Uterus (tissue), 2 donors: ENCODE data around the gene EIF4ENIF1.

ENCODE experiments used
- CTCF ChIP-seq, 4 experiments: fragments of 200-600 bp in 2 of 4; fragments of 450-650 bp in 2 of 4; sonication (generic) in 2 of 4; IDR thresholded peaks; one replicate each; pipeline ENCODE4 v1.5.1; 2016 to 2019; ENCODE audit warnings: antibody characterized with exemption in 4 of 4, mild to moderate bottlenecking in 2 of 4, moderate library complexity in 1 of 4
- POLR2A ChIP-seq, 2 donors: fragments of 450-650 bp; IDR thresholded peaks; one replicate each; pipeline ENCODE4 v1.6.1; 2016; ENCODE audit warnings: antibody characterized with exemption in 2 of 2, mild to moderate bottlenecking in 1 of 2, moderate library complexity in 1 of 2

GRCh38 chr22:31447337-31447736 lies 42.3 kb downstream of the EIF4ENIF1 start:
- TF ChIP-seq CTCF (IDR thresholded peaks at IDR 0.05) (no peak), POLR2A (IDR thresholded peaks at IDR 0.05) (no peak)
